NCI-H187 treated with DMSO at 0.1 percent for 48 hours (cell line): Measurements from ENCODE around the gene FGD1.

ENCODE experiments used
- DNase-seq: peaks from one replicate; lab custom pipeline; 2025; lab: John Stamatoyannopoulos, UW

The FGD1 gene

DNA sequence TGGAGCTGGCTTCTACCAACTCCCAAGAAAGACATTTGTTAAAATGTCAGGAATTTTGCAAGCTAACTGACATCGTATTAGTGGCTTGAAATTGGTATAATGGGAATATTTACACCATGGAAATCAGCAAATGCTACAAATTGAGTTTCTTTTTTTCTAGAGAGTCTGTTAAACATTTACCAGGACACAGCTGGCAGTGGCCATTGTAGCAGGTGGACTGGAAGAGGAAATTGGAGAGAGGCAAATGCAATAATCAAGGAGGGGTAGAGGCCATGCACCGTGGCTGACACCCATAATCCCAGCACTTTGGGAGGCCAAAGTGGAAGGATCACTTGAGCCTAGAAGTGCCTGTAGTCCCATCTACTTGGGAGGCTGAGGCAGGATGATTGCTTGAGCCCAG lies 88.8 kb downstream of the FGD1 start:
- no peak for DNase-seq

DNA sequence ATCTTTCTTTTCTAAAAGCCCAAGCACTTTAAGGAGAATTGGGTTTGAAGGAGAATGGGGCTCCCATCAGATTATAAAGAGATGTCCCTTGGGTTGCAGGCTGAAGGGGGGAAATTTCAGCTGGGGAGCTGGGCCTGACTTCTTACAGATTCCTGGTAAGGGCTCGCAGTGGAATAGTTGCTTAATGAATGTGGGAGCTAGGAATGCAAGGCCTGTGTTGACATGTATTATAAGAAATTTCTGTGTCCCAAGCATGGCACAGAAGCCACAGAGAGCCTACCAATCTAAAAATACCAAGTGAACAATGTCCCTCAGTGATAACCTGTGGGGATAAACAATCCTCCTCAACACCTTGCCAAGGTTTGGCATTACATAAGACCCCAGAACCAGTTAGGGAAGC lies 98.9 kb downstream of the FGD1 start:
- no peak for DNase-seq
